OCI-LY7 (cell line): ENCODE measurements around the gene OR56A1. TPM values are rescaled to one million over a fixed set of nuclear protein-coding genes. Genes with fewer than 3 reads are reported as not detected.

ENCODE experiments used
- BruUV-seq: library from RNA; stranded (reverse); fragments of 400-500 nt; replicated peaks from 2 replicates; lab custom pipeline; 2021; lab: Mats Ljungman, UMichigan
- CTCF ChIA-PET: fragments of 300-600 bp; sonication (Branson Sonifier 250); formaldehyde crosslinking; loops from one replicate; lab custom pipeline; 2022; ENCODE audit warnings: antibody characterized with exemption; ENCODE audit not compliant: unreplicated experiment; lab: Charles Lee
- POLR2A ChIA-PET: fragments of 300-600 bp; sonication (Branson Sonifier 250); formaldehyde crosslinking; loops from one replicate; lab custom pipeline; 2022; ENCODE audit warnings: antibody characterized with exemption; lab: Charles Lee
- DNase-seq: peaks from one replicate; pipeline ENCODE4 v3.0.0-alpha.2; 2015; ENCODE audit warnings: low spot score
- H2AFZ ChIP-seq: fragments of 200-600 bp; sonication (generic), shearing (Covaris generic); 2 replicates; pipeline ENCODE4 v1.6.1; 2014; ENCODE audit warnings: mild to moderate bottlenecking, antibody characterized with exemption, low read length, moderate library complexity
- H3K27ac ChIP-seq: fragments of 200-600 bp; sonication (generic); 2 replicates; pipeline ENCODE4 v1.5.1; 2014; ENCODE audit warnings: mixed run types, low read depth, mild to moderate bottlenecking, moderate library complexity, low read length, inconsistent platforms; ENCODE audit not compliant: poor library complexity, severe bottlenecking
- H3K36me3 ChIP-seq: fragments of 200-600 bp; sonication (generic); 2 replicates; pipeline ENCODE4 v1.6.1; 2014; ENCODE audit warnings: mild to moderate bottlenecking, antibody characterized with exemption, low read length, moderate library complexity, mixed read lengths; ENCODE audit not compliant: insufficient read depth
- H3K4me1 ChIP-seq: fragments of 200-600 bp; sonication (generic); 2 replicates; pipeline ENCODE4 v1.5.1; 2014; ENCODE audit warnings: mild to moderate bottlenecking, low read length; ENCODE audit not compliant: insufficient read depth, poor library complexity, severe bottlenecking
- H3K4me2 ChIP-seq: fragments of 200-600 bp; sonication (generic); 2 replicates; pipeline ENCODE4 v1.6.1; 2014; ENCODE audit warnings: mild to moderate bottlenecking, low read length
- H3K4me3 ChIP-seq: fragments of 200-600 bp; sonication (generic); 2 replicates; pipeline ENCODE4 v1.5.1; 2014; ENCODE audit warnings: mild to moderate bottlenecking, low read depth, low read length; ENCODE audit not compliant: poor library complexity, severe bottlenecking
- H3K79me2 ChIP-seq: fragments of 200-600 bp; sonication (generic); 2 replicates; pipeline ENCODE4 v1.6.1; 2016; ENCODE audit warnings: low read depth, mild to moderate bottlenecking, low read length, moderate library complexity, mixed read lengths; ENCODE audit not compliant: insufficient read depth
- H3K9me2 ChIP-seq: fragments of 200-600 bp; sonication (generic); 2 replicates; pipeline ENCODE4 v1.6.1; 2016; ENCODE audit warnings: mild to moderate bottlenecking, low read length, mixed read lengths; ENCODE audit not compliant: insufficient read depth
- H3K9me3 ChIP-seq: fragments of 200-600 bp; sonication (generic); 2 replicates; pipeline ENCODE4 v1.6.1; 2014; ENCODE audit warnings: mild to moderate bottlenecking, mixed run types, low read length, mixed read lengths
- H4K20me1 ChIP-seq: fragments of 200-600 bp; sonication (generic); 2 replicates; pipeline ENCODE4 v1.6.1; 2014; ENCODE audit warnings: mild to moderate bottlenecking, antibody characterized with exemption, low read length, moderate library complexity, mixed read lengths; ENCODE audit not compliant: insufficient read depth
- EZH2phosphoT487 ChIP-seq: fragments of 200-600 bp; sonication (generic); IDR thresholded peaks from 2 replicates; pipeline ENCODE4 v1.6.1; 2018; ENCODE audit warnings: low read depth, borderline replicate concordance, mild to moderate bottlenecking, mixed run types, antibody characterized with exemption, low read length, moderate library complexity, mixed read lengths
- intact Hi-C: fragments of 100-400 bp; cut with micrococcal nuclease; formaldehyde crosslinking; loops from one replicate; pipeline ENCODE4 v1.10.0; 2022; ENCODE audit not compliant: unreplicated experiment
- total RNA-seq, 2 experiments: library from RNA; depleted of rRNA in 1 of 2; stranded (reverse); fragments of >200 nt in 1 of 2; shearing (Covaris generic) in 1 of 2; gene quantifications; 2 replicates each; pipeline ENCODE4 v1.2.3, GENCODE V29; 2014 to 2022
- TF ChIP-seq, protein P1 (sequence below): fragments of 200-600 bp; sonication (generic); conservative IDR thresholded peaks from 2 replicates; pipeline ENCODE4 v1.5.1; 2014; ENCODE audit warnings: mild to moderate bottlenecking, antibody characterized with exemption, low read length, moderate library complexity, mixed read lengths

OR56A1 gene
- total RNA-seq, 2 experiments from 2014 or later = not detected

DNA sequence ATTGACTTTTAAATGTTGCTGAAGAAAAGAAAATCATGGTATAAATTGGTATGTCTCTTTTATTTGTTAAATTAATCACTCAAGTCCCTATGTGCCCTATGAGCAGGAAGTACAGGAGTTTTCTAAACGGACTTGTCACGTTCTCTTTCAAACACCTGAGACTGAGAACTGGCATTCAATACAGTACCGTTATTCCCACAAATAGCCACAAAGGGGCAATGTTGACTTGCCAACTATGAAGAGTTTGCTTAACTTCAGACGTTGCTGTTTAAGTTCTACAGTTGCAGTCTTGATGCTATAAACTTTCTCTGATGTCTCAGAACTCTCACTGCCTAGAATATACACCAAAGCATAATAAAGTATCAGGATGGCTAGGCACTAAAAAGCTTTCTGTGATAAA is 7.6 kb downstream of the OR56A1 start:
- intact Hi-C loops = loop anchor here (1.0 to 5.0 kb wide), 3 partner anchors 274 to 330 kb away; no protein-coding TSS in a partner anchor
- no peak overlapping the region for H2AFZ ChIP-seq
- BruUV-seq = no TSS peak
- no peaks in the 10 kb centered on the region for H3K9me2 ChIP-seq
- H3K36me3 ChIP-seq = no peaks in the 10 kb centered on the region
- POLR2A ChIA-PET = no interaction called here
- peak; percentile 61 for DNase-seq
- H3K4me1 ChIP-seq = no peaks in the 10 kb centered on the region
- TF ChIP-seq, protein P1, sequence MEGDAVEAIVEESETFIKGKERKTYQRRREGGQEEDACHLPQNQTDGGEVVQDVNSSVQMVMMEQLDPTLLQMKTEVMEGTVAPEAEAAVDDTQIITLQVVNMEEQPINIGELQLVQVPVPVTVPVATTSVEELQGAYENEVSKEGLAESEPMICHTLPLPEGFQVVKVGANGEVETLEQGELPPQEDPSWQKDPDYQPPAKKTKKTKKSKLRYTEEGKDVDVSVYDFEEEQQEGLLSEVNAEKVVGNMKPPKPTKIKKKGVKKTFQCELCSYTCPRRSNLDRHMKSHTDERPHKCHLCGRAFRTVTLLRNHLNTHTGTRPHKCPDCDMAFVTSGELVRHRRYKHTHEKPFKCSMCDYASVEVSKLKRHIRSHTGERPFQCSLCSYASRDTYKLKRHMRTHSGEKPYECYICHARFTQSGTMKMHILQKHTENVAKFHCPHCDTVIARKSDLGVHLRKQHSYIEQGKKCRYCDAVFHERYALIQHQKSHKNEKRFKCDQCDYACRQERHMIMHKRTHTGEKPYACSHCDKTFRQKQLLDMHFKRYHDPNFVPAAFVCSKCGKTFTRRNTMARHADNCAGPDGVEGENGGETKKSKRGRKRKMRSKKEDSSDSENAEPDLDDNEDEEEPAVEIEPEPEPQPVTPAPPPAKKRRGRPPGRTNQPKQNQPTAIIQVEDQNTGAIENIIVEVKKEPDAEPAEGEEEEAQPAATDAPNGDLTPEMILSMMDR = peak; percentile 79
- TF ChIP-seq EZH2phosphoT487 = no peak
- no peaks in the 10 kb centered on the region for H3K9me3 ChIP-seq
- H3K4me2 ChIP-seq = no peak overlapping the region
- CTCF ChIA-PET = interaction anchor here (0.9 kb wide), 1 partner anchor 328 kb away, joined by 4 read pairs; no protein-coding TSS in a partner anchor
- H3K4me3 ChIP-seq = no peak overlapping the region
- no peaks in the 10 kb centered on the region for H4K20me1 ChIP-seq
- no peaks in the 10 kb centered on the region for H3K79me2 ChIP-seq
- H3K27ac ChIP-seq = no peak overlapping the region

DNA sequence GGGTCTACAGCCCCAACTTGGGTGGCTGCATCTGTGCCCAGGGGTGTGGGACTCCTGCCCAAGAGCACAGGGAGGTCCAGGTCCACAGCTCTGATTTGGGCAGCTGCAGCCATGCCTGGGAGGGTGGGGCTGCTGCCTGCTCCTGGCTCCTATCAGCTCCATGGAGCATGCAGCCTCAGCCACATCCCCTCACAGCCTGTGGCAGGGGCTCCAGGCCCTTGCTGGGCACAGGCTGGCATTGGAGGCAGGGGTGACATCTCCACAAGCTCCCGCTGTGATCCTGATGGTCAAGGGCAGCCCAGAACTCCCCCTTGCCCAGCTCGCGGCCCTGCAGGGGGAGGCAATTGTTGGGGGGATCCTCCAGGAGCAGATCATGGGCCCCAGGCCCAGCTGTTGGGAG is 17.5 kb downstream of the OR56A1 start:
- no peak overlapping the region for H2AFZ ChIP-seq

More for the DNA sequence above, 17.5 kb downstream of the OR56A1 start:
- ChIA-PET CTCF (no interaction called here), POLR2A (no interaction called here)
- Histone ChIP-seq H4K20me1 (no peaks in the 10 kb centered on the region), H3K36me3 (no peaks in the 10 kb centered on the region), H3K27ac (no peak overlapping the region), H3K4me1 (no peaks in the 10 kb centered on the region), H3K9me3 (no peaks in the 10 kb centered on the region), H3K4me3 (no peak overlapping the region), H3K79me2 (no peaks in the 10 kb centered on the region), H3K9me2 (no peaks in the 10 kb centered on the region), H3K4me2 (no peak overlapping the region)
- intact Hi-C loops = no loop called here
- BruUV-seq = no TSS peak
- TF ChIP-seq, protein P1 = no peak
- TF ChIP-seq EZH2phosphoT487 = no peak
- DNase-seq = no peak
